Measurements from ENCODE around the gene MCTP1.

Gene MCTP1

DNA sequence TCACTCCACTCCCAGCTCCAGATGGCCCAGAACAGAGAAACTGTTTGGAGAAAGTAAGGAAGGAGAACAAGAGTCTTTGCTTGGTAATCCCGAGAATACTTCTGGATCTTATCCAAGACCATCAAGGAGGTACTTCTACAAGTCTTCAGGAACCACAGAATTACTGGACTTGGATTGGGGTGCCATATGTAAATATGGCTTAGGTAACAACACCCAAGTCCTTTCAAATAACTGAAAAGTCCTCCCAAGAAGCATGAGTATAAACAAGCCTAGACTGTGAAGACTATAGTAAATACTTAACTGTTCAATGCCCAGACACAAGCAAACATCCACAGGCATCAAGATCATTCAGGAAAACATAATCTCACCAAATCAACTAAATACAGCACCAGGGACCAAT, 170.0 kb downstream of the MCTP1 start:
- no peak for DNase-seq (ENCODE audit: low read depth in 2 of 2)

DNA sequence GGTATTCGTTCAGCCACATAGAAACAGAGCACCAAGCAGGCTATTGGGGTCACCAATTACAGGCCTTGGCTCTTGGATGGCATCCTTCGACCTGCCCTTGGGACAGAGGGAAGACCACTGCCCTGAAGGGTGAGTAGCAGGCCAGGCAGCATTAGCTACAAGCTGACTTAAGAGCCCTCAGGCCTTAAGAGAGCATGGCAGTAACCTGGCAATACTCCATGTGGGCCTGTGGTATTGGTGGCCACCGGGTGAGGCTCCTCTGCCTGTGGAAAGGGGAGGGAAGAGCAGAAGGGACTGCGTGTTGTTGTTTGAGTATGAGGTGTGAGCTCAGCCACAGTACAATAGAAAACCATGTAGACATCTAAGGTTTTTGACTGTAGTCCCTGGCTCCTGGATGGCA, 170.6 kb downstream of the MCTP1 start:
- no peak for DNase-seq (ENCODE audit: low read depth in 2 of 2)

DNA sequence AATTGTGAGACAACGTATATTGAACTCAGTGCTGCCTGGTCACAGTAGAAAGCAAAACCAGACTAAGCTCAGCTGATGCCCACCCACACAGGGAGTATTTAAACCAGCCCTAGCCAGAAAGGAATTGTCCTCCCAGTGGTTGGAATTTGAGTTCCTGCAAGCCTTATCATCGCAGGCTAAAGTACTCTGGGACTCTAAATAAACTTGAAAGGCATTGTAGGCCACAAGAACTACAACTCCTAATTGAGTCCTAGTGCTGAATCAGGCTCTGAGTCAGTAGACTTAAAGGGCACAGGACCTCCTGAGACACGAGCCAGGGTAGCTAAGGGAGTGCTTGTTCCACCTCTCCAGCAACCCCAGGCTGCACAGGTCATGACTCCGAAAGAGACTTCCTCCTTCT, 171.4 kb downstream of the MCTP1 start:
- no peak for DNase-seq (ENCODE audit: low read depth in 2 of 2)

DNA sequence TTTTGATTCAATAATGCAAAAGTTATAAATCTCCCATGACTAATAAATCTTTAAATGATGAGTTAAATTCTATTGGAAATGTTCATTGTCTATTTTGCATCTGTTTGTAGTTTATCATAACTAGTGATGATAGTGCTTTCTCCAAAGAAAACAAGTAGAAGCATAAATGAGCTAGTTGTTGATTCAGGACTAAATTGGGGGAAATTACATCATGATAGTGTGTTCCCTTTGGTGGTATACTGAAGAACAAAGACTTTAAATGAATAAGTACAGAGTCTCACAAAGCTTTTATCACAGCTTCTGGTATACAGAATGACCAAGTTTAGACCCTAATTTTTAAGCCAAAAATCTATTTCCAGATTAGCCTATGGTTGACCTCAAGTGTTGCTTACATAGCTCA, 173.8 kb downstream of the MCTP1 start:
- no peak for DNase-seq (ENCODE audit: low read depth in 2 of 2)

DNA sequence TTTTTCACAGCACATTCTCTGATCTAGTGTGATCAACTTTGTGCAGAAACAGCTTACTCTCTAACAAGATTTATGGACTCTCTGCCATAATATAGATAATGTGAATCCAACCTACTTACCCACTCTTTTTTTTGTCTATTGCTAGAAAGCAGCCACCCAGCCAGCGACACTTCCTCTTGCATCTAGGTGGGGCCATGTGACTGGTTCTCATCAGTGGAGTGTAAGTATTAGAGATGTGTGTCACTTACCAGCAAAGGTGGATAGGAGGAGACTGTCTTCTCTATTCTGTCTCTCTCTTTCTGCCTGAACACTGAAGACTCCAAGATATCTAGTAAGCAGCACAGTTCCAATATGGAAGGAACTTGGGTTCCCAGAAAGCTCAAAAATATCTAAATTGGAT, 174.8 kb downstream of the MCTP1 start:
- no peak for DNase-seq (ENCODE audit: low read depth in 2 of 2)

DNA sequence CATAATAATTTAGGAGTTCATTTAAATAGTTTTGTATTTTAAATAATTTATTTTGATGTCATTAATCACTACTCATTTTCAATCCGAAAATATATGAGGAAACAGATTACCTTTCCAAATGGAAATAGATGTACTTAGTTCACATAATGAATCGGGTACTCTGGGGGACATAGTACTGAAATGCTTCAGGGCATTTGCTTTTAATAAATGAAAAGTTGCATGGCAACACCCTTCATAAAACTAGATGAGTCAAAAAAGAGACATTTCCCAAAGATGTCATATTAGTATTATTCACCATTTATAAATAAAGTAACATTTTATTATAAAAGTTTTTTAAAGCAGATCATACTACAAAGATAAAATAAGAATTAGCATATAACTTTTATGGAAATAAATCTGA, 177.8 kb downstream of the MCTP1 start:
- no peak for DNase-seq (ENCODE audit: low read depth in 2 of 2)

DNA sequence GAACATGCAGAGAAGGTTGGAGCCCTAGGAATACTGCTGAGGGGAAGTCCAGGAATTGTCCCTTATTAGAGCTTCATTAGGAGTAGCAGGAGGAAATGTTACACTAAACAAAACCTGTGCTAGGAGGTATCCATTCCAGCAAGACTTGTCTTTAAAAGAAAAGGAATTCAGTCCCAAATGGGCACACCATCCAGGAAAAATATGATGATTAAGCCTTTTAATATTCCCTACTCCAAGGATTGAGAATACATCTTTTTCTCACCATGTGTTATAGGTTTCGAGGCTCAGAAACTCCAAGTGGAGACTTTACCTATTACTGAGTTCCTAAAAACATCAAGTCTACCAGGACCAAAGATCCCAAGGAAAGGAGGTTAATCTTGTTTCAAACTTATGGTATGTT, 179.3 kb downstream of the MCTP1 start:
- DNase-seq (ENCODE audit: low read depth in 2 of 2) = no peak

DNA sequence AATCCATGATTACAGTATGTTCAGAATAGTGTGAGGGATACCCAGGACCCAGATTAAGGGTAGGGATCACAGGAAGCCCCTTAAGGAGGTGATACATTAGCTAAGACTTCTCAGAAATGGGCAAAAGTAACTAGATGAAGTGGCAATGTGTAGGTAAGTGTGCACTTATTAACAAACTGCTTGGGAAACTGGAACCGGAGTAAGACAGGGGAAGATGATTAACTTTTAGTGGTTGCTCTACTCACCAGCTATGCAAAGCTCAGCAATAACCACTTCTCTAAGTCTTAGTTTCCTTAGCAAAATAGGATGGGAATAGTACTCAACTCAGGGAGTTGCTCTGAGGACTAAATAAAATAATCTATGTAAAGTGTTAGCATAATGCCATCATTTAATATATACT, 182.2 kb downstream of the MCTP1 start:
- DNase-seq (ENCODE audit: low read depth in 2 of 2) = no peak

DNA sequence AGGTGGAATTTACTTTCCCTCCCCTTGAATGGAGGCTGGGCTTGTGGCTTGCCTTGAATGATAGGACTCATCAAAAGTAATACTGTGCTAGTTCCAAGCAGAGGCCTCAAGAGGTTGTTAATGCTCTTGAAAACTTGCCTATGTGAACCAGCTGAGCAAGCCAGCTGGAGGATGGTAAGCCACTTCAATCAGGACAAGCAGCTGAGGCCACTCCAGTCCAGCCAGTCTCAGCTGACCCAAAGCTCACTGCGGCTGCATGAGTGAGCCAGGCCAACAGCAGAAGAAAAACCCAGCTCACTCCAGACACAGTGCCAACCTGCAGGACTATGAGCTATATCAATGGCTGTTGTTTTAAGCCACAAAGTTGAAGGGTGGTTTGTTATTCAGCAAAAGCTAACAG, 182.8 kb downstream of the MCTP1 start:
- DNase-seq (ENCODE audit: low read depth in 2 of 2) = no peak

DNA sequence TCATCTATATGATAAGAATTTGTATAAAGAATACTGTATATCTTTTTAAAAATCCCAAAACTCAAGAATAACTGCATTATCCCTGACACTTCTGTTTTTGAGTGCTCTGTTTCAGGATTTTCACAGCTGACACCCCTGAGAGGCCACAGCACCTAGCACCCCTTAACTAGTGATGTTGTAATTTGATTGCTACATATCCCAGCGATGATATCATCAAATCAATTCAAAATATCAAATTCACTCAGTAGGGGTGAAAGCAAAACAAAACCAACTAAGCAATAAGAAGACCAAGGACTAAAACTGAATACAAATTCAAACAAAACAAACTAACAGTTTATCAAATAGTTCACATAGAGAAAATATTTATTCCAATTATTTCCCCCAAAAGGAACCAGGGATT, 184.3 kb downstream of the MCTP1 start:
- no peak for DNase-seq (ENCODE audit: low read depth in 2 of 2)

DNA sequence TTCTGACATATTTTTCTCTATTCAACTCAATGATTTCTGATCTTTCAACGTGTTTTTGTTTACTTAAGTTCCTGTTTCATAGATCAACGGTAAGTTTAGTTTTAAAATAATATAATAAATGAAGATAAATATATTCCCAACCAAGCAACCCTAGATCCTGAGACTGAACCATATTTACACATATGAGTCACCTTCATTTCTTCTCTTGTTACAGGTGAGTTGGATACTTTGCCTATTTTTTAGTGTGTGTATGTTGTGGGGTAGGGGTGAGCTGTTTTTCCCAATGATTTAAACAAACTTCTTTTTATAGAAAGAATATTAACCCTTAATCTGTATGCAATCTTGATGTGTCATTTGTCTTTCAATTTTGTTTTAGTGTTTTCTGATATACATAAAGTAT, 186.9 kb downstream of the MCTP1 start:
- DNase-seq (ENCODE audit: low read depth in 2 of 2) = no peak

DNA sequence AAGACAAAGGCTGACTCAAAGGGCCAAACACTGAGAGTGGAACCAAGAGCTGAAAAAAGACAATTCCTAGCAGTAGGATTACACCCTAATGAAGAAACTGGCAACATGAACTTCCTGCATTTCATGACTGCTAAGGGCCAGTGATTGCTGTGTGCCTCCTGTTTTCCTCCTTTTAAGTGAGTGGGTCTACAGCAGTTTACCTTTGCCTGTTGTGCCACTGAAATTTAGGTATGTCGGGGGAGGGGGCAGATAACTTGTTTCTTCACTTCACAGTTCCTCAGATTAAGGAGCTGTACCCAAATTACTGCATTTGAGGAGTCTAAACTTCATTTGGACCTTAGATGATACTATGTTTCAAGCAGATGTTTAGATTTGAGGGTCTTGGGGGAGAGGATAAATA, 191.7 kb downstream of the MCTP1 start:
- DNase-seq (ENCODE audit: low read depth in 2 of 2) = no peak

DNA sequence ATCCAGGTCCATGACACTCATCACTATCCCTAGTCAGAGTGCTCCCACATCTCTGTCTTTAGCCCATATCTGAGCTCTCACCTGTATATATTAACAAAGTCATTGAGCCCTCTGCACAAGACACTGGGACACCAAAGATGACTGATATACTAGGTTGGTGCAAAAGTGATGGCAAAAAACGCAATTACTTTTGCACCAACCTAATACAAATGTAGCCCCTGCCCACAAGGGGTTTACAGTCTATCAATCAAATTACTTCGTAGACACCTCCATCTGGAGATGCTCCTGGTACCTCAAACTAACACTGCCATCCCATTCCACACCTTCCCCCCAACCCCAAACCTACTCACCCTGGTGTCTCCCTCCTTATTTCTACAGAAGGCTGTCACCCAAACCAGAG, 194.1 kb downstream of the MCTP1 start:
- DNase-seq (ENCODE audit: low read depth in 2 of 2) = no peak

DNA sequence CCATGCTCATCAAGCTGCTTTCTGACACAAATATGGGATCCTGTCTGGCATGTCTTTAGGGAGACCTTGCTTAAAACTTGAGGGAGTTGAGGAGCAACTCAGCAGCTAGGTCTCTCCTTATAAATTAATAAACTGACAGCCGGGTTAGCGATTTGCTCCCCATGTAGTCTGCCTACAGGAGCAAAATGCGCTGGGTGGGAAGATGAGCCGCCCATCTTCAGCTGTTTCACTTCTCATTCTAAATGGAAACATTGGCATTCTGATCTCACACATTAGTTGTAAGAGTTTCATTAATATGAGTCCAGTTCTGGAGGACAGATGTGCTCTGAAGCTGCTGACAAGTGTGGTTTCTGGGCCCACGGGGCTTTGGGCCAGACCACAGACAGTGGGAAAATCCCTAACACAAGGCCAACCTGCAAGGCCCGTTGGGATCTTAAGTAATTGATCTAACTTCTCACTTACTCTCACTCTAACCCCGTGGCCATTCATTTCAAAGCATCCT, 197.0 kb downstream of the MCTP1 start:
- no peak for DNase-seq (ENCODE audit: low read depth in 2 of 2)

DNA sequence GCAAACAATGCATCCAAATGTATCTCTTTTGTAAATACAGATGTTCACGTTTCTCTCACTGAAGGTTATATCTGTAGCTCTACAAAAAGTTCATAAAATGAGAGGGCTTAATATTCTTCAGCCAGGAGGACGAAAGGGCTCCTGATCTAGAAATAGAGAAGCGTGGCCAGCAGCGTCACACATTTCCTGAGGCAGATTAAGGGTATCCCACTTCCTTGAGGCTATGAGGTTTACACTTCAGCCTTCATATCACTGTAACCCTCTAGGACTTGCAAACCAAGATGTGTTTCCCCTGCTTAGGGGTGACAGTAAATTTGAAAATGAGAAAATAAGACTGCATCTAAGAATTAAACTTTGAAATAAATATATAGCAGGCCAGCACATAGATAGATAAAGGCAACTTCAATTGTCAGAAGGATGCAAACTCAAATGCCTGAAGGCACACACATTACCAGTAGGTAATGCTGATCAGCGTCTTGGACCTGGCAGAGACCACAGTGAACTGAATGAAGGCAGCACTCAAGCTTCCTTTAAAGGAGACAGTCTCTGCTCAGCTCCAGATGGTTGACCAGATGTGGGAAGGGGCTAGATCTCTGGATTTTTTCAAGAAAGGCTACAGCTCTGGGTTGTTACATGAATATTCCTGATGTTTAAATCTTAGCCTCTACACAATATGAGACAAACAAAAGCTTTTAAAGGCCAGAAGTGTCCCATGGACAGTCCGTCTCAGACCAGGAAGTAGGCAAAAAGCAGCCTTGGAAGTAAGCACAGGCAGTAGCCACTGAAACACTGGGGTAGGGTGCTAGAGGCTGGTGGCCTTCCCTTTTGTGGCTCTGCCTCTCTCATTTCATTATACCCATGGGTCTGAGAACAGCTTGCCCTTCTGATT, 197.7 kb downstream of the MCTP1 start:
- no peak for DNase-seq (ENCODE audit: low read depth in 2 of 2)

DNA sequence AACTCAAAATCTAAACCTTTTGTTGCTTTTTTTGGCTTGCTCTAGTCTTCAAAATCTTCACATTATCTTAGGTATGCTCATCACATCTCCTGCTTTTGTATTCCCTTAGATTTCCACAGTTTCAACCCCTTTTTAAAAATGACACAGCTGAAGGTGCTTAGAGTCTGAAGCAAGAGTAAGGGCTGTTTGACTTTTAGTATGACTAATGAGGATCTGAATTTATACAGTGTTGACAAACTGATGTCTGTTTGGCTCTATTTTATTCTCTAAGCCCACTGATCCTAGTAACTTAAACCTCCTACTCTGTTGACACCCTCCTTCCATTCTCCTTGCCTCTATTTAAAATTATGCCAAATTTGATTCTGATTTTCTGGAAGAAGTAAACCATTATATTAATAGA, 200.1 kb downstream of the MCTP1 start:
- no peak for DNase-seq (ENCODE audit: low read depth in 2 of 2)

DNA sequence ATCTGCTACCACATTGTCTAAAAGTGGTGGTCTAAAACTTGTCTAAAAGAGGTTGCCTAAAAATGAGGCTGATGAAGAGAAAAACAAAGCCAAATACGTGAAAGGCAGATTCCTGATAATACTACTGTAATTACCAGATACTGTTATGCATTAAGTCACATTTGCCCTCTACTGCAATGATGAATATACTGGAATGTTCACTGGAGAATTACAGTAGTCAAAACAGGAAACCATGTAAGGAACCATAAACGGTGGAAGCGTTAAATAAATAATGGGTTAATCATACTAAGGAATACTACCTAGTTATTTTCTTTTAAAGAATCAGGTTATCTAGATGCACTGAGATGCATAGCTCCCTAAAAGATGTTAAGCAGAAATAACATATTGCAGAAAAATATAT, 201.3 kb downstream of the MCTP1 start:
- DNase-seq (ENCODE audit: low read depth in 2 of 2) = no peak

DNA sequence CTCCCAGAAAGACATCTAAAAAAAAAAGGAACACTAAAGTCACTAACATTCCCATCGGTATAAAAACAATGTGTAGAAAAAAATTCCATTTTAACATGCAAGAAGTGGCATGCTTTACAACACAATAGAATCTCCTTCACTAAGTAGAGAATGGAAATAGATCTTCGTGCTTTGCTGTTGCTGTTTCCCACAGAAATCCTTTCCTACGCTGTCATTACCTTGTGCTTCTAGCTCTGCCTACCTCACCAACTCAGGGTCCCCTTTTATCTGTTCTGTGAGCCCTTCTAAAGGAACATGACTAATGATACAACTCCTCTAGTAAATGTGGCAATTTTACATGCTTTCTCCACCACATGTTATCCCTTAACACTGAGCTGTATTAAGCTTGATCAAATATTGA, 202.9 kb downstream of the MCTP1 start:
- DNase-seq (ENCODE audit: low read depth in 2 of 2) = no peak

DNA sequence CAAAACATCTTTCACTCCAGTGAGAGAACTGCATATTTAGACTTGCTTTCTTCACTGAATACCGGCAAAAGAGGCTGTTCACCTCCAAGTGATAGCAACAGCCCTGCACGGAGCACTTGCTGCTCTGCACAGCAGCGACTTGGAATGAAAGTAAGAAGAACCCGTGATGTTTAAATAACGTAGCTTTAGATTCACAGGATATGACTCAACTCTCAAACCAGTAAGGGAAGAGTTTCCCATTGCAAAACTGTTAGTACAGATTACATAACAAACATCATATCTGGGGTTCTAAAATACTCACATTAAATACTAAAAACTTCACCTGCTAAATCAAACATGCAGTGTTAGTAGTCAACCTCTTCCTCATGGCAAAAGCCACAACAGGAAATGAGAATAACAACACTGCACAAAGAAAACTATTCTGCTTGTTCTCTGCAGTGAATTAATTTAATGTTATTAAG, 203.4 kb downstream of the MCTP1 start:
- DNase-seq (ENCODE audit: low read depth in 2 of 2) = no peak

DNA sequence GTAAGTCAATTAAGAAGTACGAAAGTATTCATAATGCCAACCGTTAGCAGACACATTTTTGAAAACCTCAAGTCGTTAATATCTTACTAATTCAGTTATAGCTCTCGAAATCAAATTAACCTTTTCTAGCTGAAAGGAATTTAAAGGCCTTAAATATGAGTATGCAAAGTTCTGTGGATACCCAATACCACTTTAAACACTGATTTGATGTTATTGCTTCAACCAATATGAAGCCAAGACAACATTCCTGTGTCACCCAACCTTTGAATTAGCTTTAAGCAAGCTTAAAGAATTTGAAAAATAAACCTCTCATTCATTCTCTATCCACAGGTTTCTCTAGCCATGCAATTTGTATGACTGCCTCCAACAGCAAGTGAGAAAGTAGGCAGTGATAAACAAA, 204.5 kb downstream of the MCTP1 start:
- DNase-seq (ENCODE audit: low read depth in 2 of 2) = no peak

DNA sequence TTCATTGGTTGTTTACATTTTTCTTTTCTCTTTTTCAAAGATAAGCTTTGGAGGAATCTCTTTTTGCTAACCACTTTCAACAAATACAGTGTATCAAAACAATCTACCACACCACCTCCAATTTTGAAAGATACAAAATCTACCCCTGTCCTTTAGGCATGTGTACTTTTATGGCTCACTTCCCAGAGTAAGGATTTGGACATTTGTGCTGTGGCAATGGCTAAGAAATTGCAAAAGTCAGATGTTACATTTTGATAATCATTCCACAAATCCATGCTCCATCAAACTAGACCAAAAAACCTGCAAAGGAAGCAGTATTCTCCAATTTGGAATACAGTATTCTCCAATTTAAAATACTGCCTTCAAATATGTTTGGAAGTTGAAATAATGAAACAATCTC, 204.9 kb downstream of the MCTP1 start:
- no peak for DNase-seq (ENCODE audit: low read depth in 2 of 2)

DNA sequence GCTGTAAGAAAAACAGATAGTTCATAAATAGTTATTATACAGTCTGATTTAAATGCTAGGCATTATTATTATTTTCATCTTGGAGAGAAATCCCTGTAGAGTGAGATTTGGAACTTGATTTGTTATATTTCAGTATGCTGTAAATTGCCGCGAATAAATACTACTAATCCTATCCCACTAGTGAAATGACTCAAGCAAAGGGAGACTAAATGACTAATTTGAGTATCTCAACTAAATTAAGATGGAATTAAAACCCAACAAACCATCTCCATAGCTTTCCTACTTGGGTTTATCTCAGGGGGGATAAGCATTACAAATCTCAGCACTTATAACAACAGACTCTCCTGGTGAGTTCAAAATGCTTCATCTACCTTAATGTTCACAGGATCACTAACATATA, 206.0 kb downstream of the MCTP1 start:
- no peak for DNase-seq (ENCODE audit: low read depth in 2 of 2)

DNA sequence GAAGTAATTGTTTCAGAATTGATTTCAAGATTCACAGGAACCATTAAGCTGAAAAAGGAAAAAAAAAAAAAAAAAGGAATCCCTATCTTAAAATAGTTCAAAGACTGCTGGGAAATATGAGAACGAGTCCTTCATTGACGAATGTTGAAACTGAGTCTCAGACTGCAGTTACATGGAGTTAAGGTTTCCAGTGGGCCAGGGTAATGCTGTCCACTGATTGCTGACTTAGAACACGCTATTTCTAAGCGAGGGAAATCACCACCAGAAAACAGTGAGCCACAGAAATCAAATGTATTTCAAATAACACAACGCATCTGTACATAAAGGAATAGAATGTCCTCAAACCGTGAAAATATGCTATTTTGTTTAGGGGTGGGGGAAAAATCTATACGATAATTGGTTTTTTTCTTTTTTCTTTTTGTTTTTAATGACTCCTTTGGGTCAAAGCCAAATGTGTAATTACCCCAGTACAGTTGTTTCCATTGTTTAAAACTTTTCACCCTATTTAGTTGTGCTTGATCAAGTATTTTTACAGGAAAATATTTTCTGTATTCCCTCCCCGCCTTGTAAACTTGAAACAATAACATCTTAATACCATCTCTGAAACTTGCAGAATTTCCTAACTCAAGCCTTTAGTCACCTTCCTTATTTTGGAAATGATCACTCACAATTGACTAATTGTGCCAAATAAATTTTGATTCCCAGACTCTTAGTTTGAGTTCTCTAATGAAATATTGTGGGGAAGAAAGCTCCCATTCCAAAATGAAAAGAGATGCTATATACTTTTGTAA, 208.3 kb downstream of the MCTP1 start:
- no peak for DNase-seq (ENCODE audit: low read depth in 2 of 2)

Data from stimulated activated CD4-positive, alpha-beta T cell treated with anti-CD3 and anti-CD28 coated beads, Interleukin-12 subunit alpha, Interleukin-12 subunit beta, amount 100 ng/mL, for 24 hours (primary cell).